Limb (tissue), 2 donors: Measurements from ENCODE around the gene SLX9.

ENCODE experiments used
- DNase-seq, 2 donors: peaks; one replicate each; pipeline ENCODE4 v3.0.0-alpha.2; 2016; ENCODE audit errors: extremely low spot score in 2 of 2

The SLX9 gene

DNA sequence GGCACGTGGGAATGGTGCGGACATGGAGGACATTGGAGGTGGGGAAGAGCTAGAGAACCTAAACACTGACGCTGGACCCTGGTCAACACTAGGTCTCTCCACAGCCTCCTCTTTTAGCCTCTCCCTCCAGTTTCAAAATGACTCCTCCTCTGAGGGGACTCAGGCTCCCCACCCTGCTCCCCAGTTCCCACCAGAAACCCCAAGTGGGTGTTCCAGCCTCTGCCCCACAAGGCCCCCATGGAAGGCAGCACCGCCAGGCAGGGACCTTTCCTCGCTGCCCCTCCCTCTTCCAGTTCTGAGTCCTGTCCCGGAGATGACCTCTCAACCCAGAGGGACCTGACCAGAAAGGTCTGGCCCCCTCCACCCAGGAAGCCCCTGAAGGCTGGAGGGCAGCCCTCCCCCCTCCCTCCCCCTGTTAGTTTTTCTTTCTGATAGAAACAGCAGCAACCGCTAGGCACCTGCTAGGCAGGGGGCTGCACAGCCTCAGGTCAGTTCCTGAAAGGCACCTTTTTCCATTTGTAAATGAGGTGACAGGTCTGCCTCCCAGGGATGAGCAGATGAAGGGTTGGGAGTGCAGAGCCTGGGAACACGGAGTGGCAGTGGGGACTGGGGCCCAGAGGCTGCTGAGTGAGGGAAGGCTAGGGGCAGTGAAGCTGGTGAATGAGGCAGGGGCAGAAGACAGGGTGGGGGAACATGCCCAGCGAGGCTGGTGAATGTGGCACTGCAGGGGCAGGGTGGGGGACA is 9.9 kb upstream of the SLX9 start:
- DNase-seq: no peak

DNA sequence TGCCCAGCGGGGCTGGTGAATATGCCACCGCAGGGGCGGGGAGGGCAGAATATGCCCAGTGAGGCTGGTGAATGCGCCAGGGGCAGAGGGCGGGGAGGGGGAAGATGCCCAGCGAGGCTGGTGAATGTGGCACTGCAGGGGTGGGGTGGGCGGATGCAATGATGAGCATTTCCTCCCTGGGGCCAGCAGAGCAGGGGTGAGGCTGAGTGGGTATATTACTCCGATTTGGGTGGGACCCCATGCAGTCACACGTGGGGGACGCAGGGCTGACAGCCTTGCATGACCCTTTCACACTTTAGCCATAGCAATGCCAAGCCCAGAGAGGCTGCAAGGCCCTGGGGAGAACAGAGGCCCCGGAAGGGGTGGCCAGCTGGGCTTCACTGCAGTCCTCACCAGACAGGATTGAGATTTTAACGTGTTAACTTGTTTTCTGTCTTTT is 9.3 kb upstream of the SLX9 start:
- DNase-seq: no peak

DNA sequence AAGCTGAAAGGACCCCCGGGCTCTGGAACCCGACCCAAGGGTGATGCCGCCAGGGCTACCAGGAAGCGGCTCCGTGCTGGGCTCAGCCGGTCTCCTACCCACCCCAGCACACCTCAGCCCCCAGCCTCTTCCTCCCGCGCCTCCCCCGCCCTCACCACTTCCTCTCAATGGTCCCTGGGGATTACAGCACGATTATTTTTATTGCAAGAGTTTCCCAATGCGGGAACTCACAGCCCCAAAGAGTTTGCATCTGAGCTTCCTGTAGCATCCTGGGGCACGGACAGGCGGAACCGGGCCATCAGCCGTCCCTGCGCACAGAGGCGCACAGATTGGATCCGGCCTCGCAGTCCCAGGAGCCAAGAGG is 8.7 kb upstream of the SLX9 start:
- no peak for DNase-seq

DNA sequence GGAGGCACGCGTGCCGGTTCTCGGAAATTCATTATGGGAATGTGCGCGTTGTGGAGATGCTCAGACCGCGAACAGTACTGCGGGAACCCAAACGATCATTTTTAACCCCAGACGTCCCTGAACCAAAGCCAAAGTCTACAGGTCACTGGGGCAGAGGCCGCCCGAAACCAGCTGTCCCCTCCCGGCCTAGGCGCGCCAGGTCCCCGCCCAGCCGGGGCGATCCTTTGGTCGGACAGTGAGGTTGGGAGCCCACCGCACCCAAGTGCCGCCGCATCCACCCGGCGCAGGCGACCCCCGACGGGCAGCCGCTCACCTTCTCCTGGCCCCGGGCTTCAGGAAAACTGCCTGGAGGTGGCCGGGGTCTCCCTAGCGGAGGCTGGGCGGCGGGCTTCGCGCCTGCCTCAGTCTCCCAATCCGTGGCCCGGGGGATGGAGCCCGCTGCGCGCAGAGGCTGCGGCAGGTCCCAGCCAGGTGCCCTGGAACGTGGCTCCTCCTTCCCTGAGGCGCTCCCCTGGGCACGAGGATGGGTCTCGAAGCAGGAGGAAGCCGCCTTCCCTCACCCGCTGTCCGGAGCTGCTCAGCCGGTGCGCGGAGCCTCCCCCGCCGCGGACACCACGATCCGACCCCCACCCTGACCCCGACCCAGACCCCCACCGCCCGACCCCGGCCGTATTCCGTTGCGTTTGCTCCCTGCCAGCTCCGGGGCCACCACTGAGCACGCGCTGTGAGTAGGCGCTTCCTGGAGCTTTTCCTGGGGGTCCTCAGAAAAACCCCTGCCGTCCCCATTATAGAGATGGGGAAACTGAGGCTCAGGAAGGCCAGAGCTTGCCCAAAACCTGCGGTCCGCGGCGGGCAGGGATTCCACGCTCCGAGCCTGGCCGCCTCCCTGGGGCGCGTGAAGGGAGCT is 8.1 kb upstream of the SLX9 start:
- DNase-seq: no peak

DNA sequence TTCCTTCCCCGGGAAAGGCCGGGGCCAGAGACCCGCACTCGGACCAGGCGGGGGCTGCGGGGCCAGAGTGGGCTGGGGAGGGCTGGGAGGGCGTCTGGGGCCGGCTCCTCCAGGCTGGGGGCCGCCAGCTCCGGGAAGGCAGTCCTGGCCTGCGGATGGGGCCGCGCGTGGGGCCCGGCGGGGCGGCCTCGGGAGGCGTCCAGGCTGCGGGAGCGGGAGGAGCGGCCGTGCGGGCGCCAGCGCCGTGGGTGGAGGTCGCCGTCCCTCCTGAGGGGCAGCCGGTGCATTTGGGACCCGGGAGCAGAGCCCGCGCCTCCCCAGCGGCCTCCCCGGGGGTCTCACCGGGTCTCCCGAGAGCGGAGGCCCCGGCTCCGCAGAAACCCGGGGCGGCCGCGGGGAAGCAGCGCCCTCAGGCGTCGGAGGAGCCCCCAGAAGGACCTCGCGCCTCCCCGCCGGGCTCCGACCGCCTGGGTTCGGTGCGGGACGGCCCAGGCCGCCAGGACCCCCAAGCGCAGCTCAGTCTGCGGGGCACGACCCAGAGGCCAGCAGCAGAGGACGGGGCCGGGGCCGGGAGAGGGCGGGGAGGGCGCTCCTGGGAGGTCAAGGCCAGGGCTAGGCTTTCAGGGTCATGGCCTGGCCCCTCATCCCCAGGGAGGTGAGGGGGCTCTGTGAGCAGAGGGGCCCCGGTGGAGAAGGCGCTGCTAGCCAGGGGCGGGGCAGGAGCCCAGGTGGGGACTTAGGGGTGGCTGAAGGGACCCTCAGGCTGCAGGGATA is 7.2 kb upstream of the SLX9 start:
- peak in 1 of 2 donors; percentile 66 for DNase-seq

DNA sequence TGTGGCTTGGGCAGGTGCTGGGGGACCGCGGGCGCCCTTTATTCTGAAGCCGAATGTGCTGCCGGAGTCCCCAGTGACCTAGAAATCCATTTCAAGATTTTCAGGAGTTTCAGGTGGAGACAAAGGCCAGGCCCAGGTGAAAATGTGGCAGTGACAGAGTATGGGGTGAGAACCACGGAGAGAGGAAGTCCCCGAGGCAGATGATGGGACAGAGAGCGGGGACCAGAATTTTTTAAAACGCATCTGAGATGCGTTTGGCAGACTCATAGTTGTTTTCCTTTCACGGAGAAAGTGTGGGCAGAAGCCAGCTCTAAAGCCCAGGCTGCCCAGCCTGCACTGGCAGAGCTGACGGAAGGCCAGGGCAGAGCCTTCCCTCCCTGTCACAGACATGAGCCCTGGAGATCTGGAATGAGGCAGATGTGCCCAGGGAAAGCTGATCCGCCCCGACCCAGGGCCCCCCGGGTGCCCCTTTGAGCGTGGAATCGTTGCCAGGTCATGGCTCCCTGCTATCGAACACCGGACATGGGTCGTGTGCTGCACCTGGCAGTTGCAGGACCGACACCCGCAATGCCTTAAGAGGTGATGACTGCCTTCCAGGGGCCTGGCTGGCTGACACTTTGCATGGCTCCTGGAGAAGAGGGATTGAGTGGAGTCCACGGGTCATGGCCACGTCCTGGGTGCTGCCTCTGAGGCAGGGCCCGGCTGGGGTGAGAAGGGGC is 6.5 kb upstream of the SLX9 start:
- DNase-seq: no peak

DNA sequence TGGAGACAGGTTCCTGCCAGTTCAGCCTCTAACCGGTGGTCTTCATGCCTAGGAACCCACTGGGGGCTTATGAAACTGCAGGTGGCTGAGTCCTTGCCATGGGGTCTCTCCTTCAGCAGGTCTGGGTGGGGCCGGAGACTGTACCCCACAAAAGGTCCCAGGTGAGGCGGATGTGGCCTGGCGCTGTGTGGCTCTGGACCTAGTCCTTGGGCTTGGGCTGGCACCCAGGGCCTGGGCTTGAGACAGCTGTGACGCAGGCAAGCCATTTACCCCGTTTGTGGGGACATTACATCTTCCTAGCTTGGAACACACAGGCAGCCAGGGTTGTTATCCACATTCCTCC is 5.9 kb upstream of the SLX9 start:
- DNase-seq: no peak

DNA sequence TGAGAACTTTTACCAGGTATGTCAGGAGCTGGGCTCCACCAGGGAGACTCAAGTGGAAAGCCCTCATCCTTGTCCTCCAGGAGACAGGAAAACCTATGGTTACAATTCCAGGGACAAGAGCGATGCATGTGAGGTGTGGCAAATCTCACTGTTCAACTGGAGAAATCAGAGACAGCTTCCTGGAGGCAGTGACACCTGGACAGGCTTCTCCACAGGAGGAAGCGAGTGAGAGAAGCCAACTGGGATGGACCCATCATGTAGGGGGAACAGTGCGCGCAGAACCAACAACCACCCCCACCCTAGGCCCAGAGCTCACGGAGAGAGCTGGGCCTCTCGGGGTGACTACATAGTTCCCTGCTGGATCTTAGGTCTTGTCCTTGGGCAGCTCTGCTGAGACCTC is 5.6 kb upstream of the SLX9 start:
- no peak for DNase-seq

DNA sequence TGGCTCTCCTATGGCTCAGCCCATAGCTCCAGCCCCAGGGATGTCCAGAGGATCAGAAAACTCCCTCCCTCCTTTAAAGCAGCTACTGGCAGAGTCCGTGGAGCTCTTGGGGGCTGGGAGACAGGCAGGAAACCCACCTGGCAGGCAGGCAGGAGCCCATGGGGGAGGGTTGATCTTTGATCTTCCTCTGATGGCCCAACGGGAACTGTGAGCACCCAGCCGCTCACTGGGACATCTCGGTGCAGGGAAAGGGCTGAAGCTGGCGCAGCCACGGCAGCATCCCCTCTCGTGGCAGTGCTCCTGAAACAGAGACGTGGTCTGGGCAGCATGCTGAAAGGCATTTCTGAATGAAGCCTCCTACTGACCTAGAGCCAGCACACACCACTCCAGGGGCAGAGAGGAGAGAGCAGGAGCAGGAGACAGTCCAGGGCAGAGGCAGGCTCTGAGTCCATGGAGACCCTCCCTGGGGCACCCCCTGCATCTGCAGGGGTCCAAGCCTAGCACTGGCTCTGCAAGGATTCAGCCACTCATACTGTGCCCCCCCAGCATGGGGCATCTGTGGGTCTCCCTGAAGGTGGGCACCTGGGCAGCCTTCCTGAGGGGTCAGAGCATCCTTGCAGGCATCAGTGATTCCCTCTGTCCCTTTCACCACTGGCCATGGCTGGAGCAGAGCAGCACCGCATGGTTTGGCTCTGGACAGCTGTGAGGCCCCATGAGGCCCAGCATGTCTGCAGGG is 4.9 kb upstream of the SLX9 start:
- DNase-seq: no peak

DNA sequence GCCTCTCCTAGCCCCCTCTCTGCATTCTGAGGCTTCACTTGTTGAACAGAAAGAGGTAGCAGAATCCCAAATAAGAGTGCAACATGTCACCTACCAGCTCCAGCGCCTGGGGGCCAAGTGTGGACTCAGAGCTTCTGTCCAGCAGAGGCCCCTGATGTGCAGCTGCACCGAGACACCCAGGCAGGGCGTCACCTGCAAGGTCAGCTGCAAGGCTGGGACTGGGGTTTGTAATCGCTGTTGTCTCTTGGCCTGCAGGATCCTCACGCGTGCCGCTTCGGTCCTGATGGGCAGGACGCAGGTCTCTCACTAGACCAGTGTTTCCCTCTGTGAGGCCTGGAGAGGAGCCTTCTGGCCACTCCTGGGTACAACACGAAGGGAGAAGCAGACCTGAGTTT is 4.3 kb upstream of the SLX9 start:
- DNase-seq: no peak

DNA sequence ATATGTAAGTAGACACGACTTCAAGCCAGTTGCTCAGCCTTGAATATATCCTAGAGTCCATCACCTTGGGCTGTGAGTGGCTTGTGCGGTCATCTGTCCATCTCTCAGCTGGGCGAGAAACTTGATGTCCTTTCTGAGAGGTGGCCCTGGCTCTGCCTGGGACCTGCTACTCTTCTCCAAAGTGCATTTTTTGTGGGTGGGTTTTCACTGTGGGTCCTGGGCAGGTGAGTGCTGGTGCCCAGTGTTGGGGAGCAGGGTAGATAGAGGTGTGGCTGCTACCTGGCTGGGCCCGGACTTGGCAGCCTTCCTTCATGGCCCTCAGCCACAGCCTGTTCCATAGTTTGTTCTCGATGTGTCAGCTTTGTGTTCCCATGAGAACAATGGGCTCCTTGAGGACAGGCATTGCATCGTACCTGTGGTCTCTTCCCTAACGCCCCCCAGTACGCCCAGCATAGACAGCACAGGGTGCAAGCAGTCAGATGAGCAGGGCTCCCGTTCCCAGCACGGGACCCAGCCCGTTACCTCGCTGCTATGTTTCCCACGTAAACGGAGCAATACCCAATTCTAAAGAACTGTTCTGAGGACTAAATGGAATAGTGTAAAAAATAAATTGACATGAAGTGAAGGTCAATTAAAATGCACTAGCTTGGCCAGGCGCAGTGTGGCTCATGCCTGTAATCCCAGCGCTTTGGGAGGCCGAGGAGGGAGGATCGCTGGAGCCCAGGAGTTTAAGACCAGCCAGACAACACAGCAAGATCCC is 877 bp upstream of the SLX9 start:
- DNase-seq: no peak

DNA sequence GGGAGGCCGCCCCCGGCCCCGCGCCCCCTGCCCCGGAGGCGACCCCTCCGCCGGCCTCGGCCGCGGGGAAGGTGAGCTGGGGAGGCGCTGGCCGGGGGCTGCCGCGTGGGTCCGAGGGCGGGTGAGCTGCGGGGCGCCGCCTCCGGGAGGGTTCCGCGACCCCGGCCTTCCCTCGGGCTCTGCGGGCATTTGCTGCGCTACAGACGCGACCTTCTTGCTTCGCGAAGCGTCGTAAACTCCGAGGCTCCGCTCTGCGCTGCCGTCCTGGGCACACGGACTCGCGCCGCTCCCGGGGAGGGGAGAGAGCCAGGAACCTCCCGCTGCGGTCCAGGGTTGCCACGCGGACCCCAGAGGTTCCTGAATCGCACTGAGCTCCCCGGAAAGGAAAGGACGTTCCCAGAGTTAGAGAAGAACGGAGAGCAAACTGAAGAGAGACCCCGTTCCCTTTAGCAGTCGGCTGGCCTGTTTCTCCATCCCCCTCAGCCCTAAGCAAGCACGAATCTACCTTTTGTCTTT is 345 bp downstream of the SLX9 start:
- no peak for DNase-seq

DNA sequence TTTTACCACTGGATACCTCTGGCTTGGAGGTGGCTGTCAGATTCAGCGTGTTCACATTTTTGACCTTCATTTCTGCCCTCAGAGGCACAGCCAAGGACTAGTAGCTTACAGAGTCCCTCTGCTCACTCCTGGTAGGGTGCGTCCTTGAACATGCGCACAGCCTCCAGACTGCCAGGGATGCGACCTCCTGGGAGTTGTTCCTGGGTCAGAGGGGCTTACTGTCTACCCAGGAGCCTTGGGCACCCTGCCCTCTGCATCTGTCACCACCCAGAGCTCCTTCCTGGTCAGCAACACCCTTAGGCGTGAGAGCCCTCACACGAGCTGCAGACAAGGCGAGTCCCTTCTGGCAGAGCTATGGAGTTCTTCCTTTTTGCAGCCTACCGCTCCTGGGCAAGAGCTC is 1.7 kb downstream of the SLX9 start:
- no peak for DNase-seq

DNA sequence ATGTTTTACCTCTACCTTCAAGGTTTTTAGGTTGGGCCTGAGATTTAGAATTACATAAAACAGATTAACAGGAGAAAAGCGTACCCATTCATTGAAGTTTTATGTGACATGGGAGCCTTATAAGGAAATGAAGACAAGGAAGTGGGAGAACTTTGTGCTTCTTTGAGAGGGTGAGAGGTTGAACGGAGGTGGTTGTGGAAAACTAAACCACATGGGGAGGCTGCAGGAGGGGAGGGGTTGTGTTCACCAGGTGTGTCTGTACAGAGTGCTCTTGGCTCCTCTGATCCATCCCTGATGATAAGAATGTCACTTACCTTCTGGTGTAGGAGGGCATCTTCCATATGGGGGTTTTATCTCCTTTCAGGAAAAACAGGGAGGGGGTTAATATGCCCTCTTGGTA is 2.7 kb downstream of the SLX9 start:
- DNase-seq: no peak

DNA sequence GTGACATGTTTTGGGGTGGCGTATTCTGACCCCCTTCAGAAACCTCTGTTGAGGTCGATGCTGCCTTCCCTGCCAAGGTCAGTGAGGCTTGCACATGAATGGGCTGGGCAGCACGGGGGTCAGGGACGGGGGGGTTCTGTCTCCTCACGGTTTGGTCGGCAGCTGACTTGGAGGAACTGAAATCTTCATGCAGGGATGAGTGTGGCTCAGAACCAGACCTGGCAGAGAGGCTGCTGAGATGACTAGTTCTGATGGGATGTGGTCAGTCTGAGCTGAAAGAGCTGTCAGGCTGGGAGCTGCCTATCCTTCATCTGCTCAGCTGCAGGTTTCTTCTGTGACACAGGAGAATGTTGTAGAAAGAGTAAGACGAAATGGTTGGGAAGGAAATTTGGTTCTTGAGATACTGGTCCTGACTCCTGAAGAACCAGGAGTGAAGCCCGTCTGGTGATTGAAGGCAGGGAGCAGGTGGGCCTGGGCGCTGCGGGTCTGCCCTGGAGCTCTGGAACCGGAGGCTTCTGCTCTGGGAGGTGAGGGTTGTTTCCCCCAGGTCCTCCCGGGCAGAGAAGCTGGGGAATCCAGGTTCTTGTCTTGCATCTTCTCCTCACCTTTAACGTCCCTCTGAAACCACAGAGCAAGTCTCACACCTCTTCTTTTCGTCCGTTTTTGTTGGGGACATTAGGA is 3.3 kb downstream of the SLX9 start:
- DNase-seq: no peak

DNA sequence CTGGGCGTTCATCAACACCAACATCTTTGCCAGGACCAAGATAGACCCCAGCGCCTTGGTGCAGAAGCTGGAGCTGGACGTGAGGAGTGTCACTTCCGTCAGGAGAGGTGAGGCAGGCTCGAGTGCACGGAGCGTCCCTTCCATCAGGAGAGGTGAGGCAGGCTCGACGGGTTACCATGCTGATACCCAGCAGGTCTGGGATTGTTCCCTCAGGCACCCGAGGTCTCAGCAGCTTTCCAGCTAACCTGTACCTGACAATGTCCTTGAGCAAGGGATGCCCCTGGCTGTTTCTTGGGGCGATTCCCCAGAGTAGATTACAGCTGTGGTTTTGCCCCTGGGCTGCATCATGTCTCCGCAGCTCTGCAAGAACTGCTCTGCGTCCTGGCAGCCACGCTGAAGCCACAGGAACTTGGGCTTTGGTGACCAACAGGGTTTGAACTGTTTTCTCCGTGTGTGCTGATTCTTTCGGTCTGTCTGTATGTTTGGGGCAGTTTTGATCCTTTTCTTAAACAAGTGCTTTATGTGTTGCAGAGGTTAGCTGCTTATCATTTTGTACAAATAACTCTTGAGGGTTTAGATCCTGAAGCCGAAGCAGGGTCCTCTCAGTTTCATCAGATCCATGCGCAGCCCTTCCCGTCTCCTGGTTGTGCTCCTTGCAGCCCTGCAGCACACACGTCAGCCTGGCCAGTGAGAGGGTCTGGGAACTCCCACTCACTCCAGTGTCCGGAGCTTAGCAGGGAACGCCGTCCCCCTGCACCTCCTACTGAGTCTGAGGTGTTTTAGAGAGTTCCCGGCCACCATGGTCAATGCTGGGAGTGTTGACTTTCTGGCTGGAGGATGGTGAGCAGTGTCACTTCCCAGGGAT is 4.1 kb downstream of the SLX9 start:
- DNase-seq: no peak

DNA sequence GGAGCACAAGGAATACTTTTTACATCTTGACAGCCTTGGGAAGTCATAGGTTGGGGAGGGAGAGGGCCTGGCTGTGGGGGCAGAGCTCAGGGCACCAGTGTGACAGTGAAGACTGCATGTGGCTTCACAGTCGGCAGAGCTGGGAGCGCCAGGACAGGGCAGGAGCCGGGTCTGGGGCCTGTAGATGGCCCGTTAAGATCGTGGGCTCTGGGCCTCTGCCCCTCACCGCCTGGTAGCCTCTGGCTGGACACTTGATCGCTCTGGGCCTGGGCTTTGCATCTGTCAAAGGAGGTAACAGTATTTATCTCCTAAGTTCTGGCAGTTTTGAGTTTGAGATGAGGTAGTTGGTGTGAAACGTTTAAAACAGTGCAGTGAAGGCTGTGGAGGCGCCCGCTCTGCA is 4.8 kb downstream of the SLX9 start:
- DNase-seq: no peak

DNA sequence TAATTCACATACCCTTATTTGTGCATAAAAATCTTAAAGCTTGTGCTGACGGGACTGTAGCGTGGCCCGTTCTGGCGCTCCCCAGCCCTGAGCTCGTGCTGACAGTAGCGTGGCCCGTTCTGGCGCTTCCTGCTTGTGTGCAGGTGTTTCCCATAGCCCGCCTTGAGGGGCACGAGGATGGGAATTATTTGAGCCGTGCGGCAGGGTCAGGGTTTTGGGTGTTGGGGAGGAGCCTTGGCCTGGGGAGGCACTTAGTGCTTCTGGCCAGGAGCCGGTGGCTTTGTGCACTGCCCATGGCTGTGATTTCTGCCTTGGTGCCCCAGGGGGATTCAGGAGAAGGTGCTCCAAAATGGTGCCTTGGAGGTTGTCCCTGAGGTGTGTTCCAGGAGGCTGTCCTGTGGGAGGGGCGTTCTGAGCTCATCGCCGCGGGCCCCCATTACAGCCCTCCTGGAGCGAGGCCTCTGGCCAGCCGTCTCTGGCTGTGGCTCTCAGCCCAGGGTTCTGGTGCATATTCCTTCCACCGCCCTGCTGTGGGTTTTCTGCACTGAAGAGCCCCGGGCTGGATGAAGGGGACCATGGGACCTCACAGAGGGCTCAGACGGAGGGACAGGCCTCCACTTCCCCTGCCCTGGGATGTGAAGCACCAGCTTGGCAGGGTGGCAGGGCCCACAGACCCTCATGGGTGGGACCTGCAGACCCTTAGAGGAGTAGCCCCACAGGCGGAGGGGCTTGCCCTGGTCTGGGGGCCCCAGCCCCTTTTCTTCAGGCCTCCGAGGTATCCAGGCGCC is 6.6 kb downstream of the SLX9 start:
- DNase-seq: no peak
